Astrocyte (in vitro differentiated cells and primary cell): ENCODE measurements around the gene SMG1. TPM values are rescaled to one million over a fixed set of nuclear protein-coding genes. Genes with fewer than 3 reads are reported as not detected.
A peak's percentile ranks its signal among the peaks of the same experiment; 100 is the strongest.

Source experiments
- DNase-seq: peaks from one replicate; pipeline ENCODE4 v3.0.0-alpha.2; 2010; ENCODE audit warnings: low read depth
- FAIRE-seq: peaks from 2 replicates; lab custom pipeline; 2011; peaks lifted over from hg19 to GRCh38; lab: Jason Lieb, UNC
- H2AFZ ChIP-seq: 2 replicates; pipeline ENCODE4 v1.6.0; 2012; ENCODE audit warnings: low read depth, low read length, inconsistent platforms
- H3K27ac ChIP-seq: 2 replicates; pipeline ENCODE4 v1.5.1; 2011; ENCODE audit warnings: low read depth, low read length, inconsistent platforms
- H3K27me3 ChIP-seq: 2 replicates; pipeline ENCODE4 v1.6.0; 2011; ENCODE audit warnings: low read length, inconsistent platforms; ENCODE audit not compliant: insufficient read depth
- H3K36me3 ChIP-seq: 2 replicates; pipeline ENCODE4 v1.5.1; 2011; ENCODE audit warnings: low read length, inconsistent platforms; ENCODE audit not compliant: insufficient read depth
- H3K4me1 ChIP-seq: 2 replicates; pipeline ENCODE4 v1.5.1; 2011; ENCODE audit warnings: low read length, inconsistent platforms; ENCODE audit not compliant: insufficient read depth
- H3K4me2 ChIP-seq: 2 replicates; pipeline ENCODE4 v1.6.0; 2012; ENCODE audit warnings: low read length, inconsistent platforms
- H3K4me3 ChIP-seq: 2 replicates; pipeline ENCODE4 v1.5.1; 2011; ENCODE audit warnings: low read depth, mild to moderate bottlenecking, low read length, inconsistent platforms; ENCODE audit not compliant: insufficient read depth
- H3K79me2 ChIP-seq: 2 replicates; pipeline ENCODE4 v1.6.0; 2012; ENCODE audit warnings: mild to moderate bottlenecking, low read length, inconsistent platforms; ENCODE audit not compliant: insufficient read depth
- H3K9ac ChIP-seq: 2 replicates; pipeline ENCODE4 v1.6.0; 2012; ENCODE audit warnings: mild to moderate bottlenecking, low read length, inconsistent platforms
- H3K9me3 ChIP-seq: 2 replicates; pipeline ENCODE4 v1.5.1; 2012; ENCODE audit warnings: low read depth, mild to moderate bottlenecking, low read length, inconsistent platforms; ENCODE audit not compliant: insufficient read depth
- H4K20me1 ChIP-seq: 2 replicates; pipeline ENCODE4 v1.6.0; 2012; ENCODE audit warnings: low read length, inconsistent platforms; ENCODE audit not compliant: insufficient read depth
- H3K27ac Mint-ChIP-seq: one replicate; pipeline ENCODE4 v1.8.0; 2021; ENCODE audit warnings: mild to moderate bottlenecking, mixed read lengths; ENCODE audit not compliant: unreplicated experiment
- H3K27me3 Mint-ChIP-seq: one replicate; pipeline ENCODE4 v1.8.0; 2021; ENCODE audit warnings: low read depth, mixed read lengths; ENCODE audit not compliant: unreplicated experiment
- H3K36me3 Mint-ChIP-seq: one replicate; pipeline ENCODE4 v1.8.0; 2021; ENCODE audit warnings: low read depth, mixed read lengths; ENCODE audit not compliant: unreplicated experiment
- H3K4me1 Mint-ChIP-seq: one replicate; pipeline ENCODE4 v1.8.0; 2021; ENCODE audit warnings: low read depth, mixed read lengths; ENCODE audit not compliant: unreplicated experiment
- H3K4me3 Mint-ChIP-seq: one replicate; pipeline ENCODE4 v1.8.0; 2021; ENCODE audit warnings: mild to moderate bottlenecking, moderate library complexity, mixed read lengths; ENCODE audit not compliant: unreplicated experiment
- H3K9me3 Mint-ChIP-seq: one replicate; pipeline ENCODE4 v1.8.0; 2021; ENCODE audit warnings: mild to moderate bottlenecking, mixed read lengths; ENCODE audit not compliant: unreplicated experiment
- CTCF ChIP-seq: IDR thresholded peaks from 2 replicates; pipeline ENCODE4 v1.5.1; 2011; ENCODE audit warnings: low read depth, mild to moderate bottlenecking, inconsistent platforms, low read length, moderate library complexity; ENCODE audit not compliant: insufficient read depth
- EZH2 ChIP-seq: IDR thresholded peaks from 2 replicates; pipeline ENCODE4 v1.6.1; 2012; ENCODE audit warnings: mild to moderate bottlenecking, low read length, inconsistent platforms; ENCODE audit not compliant: insufficient read depth
- total RNA-seq: library from RNA; stranded (reverse); gene quantifications from 2 replicates; pipeline ENCODE4 v1.2.1, GENCODE V29; 2021

The SMG1 gene
- total RNA-seq, 1 donor from 2014 or later, result 97.4 TPM

- no peaks in the 10 kb centered on the region for H3K9me3 Mint-ChIP-seq
Observed at GRCh38 chr16:18799500-18799899, 126.7 kb downstream of the SMG1 start.

GRCh38 chr16:18797746-18798145 is 128.5 kb downstream of the SMG1 start:
- peaks cover 12% of the 10 kb centered on the region for H3K4me1 ChIP-seq
- TF ChIP-seq EZH2, result no peak
- TF ChIP-seq CTCF, result no peak
- FAIRE-seq (no peak), DNase-seq (no peak)
- no peak overlapping the region for H3K9ac ChIP-seq
- Mint-ChIP-seq H3K4me3 (no peak overlapping the region), H3K4me1 (peaks cover 13% of the 10 kb centered on the region), H3K27me3 (no peaks in the 10 kb centered on the region), H3K36me3 (peaks cover 5% of the 10 kb centered on the region), H3K9me3 (no peaks in the 10 kb centered on the region), H3K27ac (no peak overlapping the region)
- H4K20me1 ChIP-seq, result peaks cover 46% of the 10 kb centered on the region
- H3K4me3 ChIP-seq, result no peak overlapping the region
- no peaks in the 10 kb centered on the region for H3K27me3 ChIP-seq
- no peak overlapping the region for H2AFZ ChIP-seq
- H3K27ac ChIP-seq, result no peak overlapping the region
- H3K4me2 ChIP-seq, result peak overlapping the region; percentile 89
- peaks cover 25% of the 10 kb centered on the region for H3K36me3 ChIP-seq
- H3K9me3 ChIP-seq, result no peaks in the 10 kb centered on the region
- H3K79me2 ChIP-seq, result peaks cover 62% of the 10 kb centered on the region

More at GRCh38 chr16:18799500-18799899, 126.7 kb downstream of the SMG1 start:
- H2AFZ ChIP-seq, result no peak overlapping the region
- H3K4me3 ChIP-seq, result peak overlapping the region; percentile 80
- H4K20me1 ChIP-seq, result peaks cover 46% of the 10 kb centered on the region
- H3K4me2 ChIP-seq, result peak overlapping the region; percentile 89
- Mint-ChIP-seq H3K4me3 (peak overlapping the region; percentile 97), H3K4me1 (peaks cover 25% of the 10 kb centered on the region), H3K36me3 (peaks cover 2% of the 10 kb centered on the region), H3K27ac (peak overlapping the region; percentile 21), H3K27me3 (no peaks in the 10 kb centered on the region)
- H3K79me2 ChIP-seq, result peaks cover 61% of the 10 kb centered on the region
- TF ChIP-seq EZH2, result no peak
- no peak for TF ChIP-seq CTCF
- H3K27me3 ChIP-seq, result no peaks in the 10 kb centered on the region
- FAIRE-seq, result no peak
- peaks cover 23% of the 10 kb centered on the region for H3K4me1 ChIP-seq
- peaks cover 16% of the 10 kb centered on the region for H3K36me3 ChIP-seq
- H3K9ac ChIP-seq, result peak overlapping the region; percentile 89
- no peaks in the 10 kb centered on the region for H3K9me3 ChIP-seq
- no peak overlapping the region for H3K27ac ChIP-seq
- DNase-seq, result no peak

- Mint-ChIP-seq H3K27ac (no peak overlapping the region), H3K27me3 (no peaks in the 10 kb centered on the region), H3K36me3 (peaks cover 5% of the 10 kb centered on the region), H3K9me3 (no peaks in the 10 kb centered on the region), H3K4me1 (peaks cover 10% of the 10 kb centered on the region), H3K4me3 (no peak overlapping the region)
- TF ChIP-seq EZH2 (no peak), CTCF (no peak)
- Histone ChIP-seq H3K27ac (no peak overlapping the region), H3K4me2 (no peak overlapping the region), H3K27me3 (no peaks in the 10 kb centered on the region), H3K79me2 (peaks cover 66% of the 10 kb centered on the region), H2AFZ (no peak overlapping the region), H3K9me3 (no peaks in the 10 kb centered on the region), H3K4me3 (no peak overlapping the region), H3K9ac (no peak overlapping the region), H4K20me1 (peaks cover 46% of the 10 kb centered on the region), H3K4me1 (peaks cover 8% of the 10 kb centered on the region), H3K36me3 (peaks cover 32% of the 10 kb centered on the region)
- DNase-seq (no peak), FAIRE-seq (no peak)
Observed at GRCh38 chr16:18796377-18796776, 129.8 kb downstream of the SMG1 start.
